Activated CD4-positive, alpha-beta T cell treated with anti-CD3 and anti-CD28 coated beads, Interleukin-2, amount 50 U/mL, for 48 hours (primary cell): ENCODE measurements around the gene IL21R.

ENCODE experiments used
- DNase-seq, 2 experiments: peaks; one replicate each; pipeline ENCODE4 v3.0.0-alpha.2; 2020

IL21R gene

GRCh38 chr16:27465483-27465879 lies 63.5 kb downstream of the IL21R start:
- no peak for DNase-seq

- DNase-seq = no peak
Observed at GRCh38 chr16:27468941-27469531, 67.1 kb downstream of the IL21R start.

GRCh38 chr16:27470567-27471431 lies 68.8 kb downstream of the IL21R start:
- DNase-seq = no peak

DNA sequence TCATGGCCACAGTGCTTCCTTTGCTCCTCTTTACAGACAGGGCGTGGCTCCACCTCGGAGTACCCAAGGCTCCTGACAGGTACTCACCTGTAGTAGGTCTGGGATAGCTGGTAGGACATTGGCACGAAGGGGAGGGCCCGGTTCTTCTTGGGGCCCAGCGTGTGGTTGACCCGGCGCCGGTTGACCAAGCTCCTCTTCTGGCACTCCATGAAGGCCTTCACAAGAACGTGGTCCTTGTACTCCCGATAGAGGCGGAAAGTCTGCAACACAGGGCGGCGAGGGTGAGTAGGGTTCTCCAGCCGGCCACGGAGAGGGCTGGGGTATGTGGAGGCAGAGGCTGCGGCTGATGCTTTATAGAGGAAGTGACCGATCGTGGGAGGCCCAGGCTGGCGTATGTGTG lies 69.7 kb downstream of the IL21R start:
- no peak for DNase-seq

GRCh38 chr16:27472091-27473020 lies 70.4 kb downstream of the IL21R start:
- no peak for DNase-seq

DNA sequence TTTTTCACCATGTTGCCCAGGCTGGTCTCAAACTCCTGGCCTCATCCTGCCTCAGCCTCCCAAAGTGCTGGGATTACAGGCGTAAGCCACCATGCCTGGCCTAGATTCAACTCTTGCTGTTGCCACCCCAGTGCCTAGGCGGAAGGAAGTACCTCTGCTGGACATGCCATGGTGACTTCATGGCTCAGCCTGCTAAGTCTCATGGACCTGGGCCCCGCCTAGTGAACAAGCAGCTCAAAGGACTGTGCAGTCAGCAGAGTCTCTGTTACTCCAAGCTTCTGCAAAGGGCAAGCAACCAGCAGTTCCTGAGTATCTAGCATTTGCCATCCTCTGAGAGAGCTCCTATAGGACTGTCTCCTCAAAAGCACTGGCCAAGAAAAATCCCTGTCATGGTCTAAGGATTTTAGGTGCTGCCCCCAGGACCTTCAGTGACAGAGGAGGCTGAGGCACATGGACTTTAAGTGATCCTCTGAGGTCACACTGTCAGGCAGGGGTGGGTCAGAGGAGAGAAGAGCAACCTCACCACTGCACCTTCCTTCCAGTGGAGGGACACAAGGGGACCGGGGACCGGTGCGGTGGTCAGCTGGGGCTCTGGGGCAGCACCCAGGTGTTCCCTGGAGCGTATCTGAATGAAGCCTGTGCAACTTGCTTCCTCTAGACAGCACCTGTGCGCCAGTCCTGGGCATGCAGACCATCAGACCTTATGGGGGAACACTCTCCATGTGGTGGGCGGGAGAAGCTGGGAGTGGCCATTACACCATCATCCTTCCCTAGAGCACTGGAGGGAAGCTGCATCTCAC lies 71.3 kb downstream of the IL21R start:
- DNase-seq = no peak

GRCh38 chr16:27474041-27474440 lies 72.1 kb downstream of the IL21R start:
- DNase-seq = no peak

- DNase-seq = no peak
Observed at GRCh38 chr16:27474921-27475320, 72.9 kb downstream of the IL21R start.

GRCh38 chr16:27475561-27475960 lies 73.6 kb downstream of the IL21R start:
- DNase-seq = no peak

- no peak for DNase-seq
Observed at GRCh38 chr16:27476240-27476639, 74.3 kb downstream of the IL21R start.

DNA sequence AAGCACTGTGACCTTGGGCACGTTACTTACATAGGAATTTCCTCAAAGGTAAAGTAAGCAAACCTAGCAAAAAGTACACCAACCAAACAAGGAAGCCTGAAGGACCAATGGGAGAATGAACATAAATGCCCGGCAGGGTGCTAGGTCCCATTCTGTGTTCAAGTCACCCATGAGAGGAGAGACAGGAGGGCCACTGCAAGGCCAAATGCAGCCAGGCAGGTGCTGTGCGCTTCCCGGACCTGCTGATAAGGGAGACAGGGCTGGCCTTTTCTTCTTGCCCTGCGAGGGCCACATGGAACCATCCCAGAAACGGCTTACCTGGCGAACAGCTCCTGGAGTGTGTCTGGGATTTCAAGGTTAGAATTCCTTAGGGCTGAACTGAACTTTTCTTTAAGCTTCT lies 78.8 kb downstream of the IL21R start:
- DNase-seq = no peak

GRCh38 chr16:27481282-27481934 lies 79.4 kb downstream of the IL21R start:
- DNase-seq = no peak

DNA sequence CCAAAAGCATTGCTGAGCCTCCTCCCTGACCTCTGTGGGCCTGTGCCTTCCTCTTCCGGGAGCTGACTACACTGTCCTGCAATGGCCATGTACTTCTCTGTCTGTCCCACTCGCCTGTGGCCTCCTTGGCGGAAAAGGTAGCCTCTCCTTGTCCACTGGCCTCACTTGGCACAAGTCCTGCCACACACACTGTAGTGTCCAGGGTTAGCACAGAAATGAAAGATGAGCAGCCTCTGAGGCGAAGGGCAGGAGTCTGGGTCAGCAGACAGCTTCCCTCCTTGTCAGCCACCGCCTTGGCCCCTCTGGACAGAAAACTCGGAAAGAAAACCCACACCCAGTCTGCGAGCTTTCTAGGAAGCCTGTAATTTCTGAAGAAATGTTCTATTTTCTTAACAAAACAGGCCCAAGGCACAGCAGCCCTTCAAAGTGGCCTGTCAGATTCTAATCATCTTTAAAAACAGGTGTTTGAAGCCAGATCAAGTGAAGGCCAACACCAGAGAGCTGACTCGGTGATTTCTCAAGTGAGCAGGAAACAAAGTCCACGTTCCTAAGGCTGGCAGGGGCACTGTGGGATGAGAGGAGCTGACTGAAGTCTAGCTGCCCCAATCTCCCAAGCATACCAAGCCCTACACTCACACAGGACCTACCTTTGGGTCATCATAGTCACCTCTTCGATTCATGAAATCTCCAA lies 80.6 kb downstream of the IL21R start:
- DNase-seq = no peak

DNA sequence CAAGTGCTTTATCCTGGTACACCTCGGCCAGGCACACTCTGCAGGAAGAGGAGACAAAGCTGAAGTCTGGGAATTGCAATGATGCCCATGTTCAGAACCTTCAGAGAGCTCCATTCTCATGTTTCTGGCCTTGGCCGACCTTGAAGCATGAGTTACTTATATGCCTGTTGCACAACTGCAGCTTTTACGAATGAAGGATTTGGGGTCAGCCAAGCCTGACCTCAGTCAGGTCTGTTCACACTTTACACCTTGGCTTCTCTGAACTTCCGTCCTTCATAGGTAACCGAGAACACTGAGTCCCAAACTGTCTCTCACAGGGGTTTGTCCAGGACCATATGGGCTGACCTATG lies 81.1 kb downstream of the IL21R start:
- DNase-seq = no peak

- no peak for DNase-seq
Observed at GRCh38 chr16:27483624-27484023, 81.7 kb downstream of the IL21R start.

DNA sequence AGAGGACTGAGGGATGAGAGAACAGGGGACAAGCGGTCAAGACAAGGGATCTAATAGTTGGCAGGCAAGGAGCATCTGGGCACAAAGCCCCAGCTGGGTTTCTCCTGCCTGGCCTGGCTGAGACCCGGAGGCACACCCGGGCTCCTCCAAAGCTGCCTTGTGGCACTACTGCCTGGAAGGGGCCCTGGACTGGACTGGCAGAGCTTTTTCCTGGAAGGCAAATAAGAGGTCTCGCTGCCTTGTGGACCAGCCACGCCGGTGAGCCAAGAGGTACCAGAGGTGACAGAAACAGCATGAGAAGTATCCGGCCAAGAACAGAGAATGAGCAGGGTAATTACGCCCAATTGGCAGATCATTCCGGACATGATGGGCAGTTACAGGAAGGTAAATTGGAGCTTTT lies 83.2 kb downstream of the IL21R start:
- DNase-seq = no peak

DNA sequence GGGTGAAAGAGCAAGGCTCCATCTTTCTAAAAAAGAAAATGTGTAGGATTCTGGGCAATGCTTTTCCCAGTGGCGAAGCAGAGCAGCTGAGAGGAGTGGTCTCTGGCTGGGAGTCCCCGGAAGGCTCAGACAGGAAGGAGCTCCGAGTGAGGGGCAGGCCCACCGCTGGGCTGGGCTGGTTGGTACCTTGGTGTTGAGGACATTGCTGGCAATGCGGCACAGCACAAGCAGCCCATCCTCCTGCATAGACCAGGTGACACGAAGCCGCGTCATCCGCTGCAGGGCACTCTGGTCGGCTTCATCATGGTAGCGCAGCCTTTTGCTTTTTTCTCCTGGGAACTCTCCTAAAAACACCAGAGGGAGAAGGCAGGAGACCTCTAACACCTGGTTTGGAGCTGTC lies 83.8 kb downstream of the IL21R start:
- DNase-seq = no peak

GRCh38 chr16:27486344-27486743 lies 84.4 kb downstream of the IL21R start:
- DNase-seq = no peak

DNA sequence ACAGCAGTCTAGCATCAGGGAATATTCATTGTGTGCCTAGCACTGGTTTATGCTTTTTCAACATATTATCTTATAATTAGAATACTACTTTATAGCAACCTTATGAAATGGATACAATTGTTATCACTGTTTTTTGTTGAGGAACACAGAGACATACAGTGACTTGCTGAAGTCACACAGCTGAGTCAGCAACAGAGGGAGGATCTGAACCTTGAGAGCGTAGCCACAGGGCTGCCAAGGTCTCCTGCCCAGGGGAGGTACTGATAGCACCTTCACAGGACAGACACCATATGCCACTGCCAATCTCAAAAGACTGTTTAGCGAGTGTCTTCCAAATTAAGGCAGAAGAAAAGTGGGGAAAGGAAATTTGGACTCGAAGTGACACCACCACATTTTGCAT lies 84.8 kb downstream of the IL21R start:
- DNase-seq = no peak

DNA sequence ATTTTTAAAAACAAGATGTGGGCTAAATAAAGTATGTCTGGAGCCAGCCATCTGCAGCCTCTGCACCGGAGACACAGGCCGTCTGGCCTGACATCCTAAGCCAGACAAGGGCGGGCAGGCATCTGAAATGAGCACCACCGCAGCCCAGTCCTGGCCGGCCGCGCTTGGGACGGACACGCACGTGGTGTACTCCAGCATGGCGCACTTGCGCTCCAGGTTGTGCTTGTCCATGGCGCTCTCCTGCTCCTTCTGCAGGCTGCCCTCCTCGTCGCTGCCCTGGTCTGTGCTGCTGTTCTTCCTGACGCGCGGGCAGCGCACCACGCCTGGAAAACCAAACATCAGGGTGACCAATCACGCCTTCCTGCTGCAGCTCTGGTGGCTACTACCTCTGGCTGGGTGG lies 87.4 kb downstream of the IL21R start:
- no peak for DNase-seq

DNA sequence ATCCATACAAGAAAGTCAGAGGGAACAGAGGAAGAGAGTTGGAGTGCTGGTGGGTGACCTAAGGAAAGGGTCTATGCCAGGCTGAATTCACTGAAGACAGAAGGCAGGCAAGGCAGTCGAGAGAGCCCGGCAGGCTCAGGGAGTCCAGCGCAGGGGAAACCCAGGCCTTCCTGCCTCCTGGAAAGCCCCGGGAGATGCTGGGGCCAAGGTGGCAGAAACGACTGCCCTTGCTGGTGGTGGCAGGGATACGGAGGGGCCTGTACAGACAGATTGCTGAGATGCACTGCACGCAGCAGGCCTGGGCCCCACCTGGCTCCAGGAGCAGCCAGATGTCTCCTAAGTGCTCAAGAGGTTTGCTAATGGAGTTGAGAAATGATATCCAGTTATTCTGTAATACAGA lies 87.9 kb downstream of the IL21R start:
- DNase-seq = no peak
